IPS DF 6.9 (cell line): ENCODE results near the gene CENPM.
"Not testable (repeated sequence)": the region's sequence is repeated elsewhere in the genome, so short reads cannot be mapped to it uniquely, and the experiment has no call there.

ENCODE experiments used
- DNase-seq: peaks from one replicate; pipeline ENCODE4 v3.0.0-alpha.2; 2013; ENCODE audit warnings: low read depth, low spot score
- H3K27ac ChIP-seq: one replicate; pipeline ENCODE4 v1.5.1; 2013; ENCODE audit warnings: low read length, control low read depth
- H3K27me3 ChIP-seq: 2 replicates; pipeline ENCODE4 v1.6.1; 2013; ENCODE audit warnings: mild to moderate bottlenecking, low read length; ENCODE audit not compliant: control insufficient read depth, insufficient read depth
- H3K36me3 ChIP-seq: 2 replicates; pipeline ENCODE4 v1.6.1; 2013; ENCODE audit warnings: low read length; ENCODE audit not compliant: control insufficient read depth, insufficient read depth
- H3K4me1 ChIP-seq: 2 replicates; pipeline ENCODE4 v1.6.1; 2013; ENCODE audit warnings: low read length; ENCODE audit not compliant: control insufficient read depth, insufficient read depth
- H3K4me3 ChIP-seq: 2 replicates; pipeline ENCODE4 v1.5.1; 2013; ENCODE audit warnings: mild to moderate bottlenecking, low read length
- H3K9me3 ChIP-seq: 2 replicates; pipeline ENCODE4 v1.6.1; 2013; ENCODE audit warnings: low read length, inconsistent platforms; ENCODE audit not compliant: control insufficient read depth, insufficient read depth
- WGBS: extraction: QIAGEN DNeasy Blood & Tissue Kit; methylation state at CpG from one replicate; pipeline ENCODE4 v1.1.7; 2013; ENCODE audit warnings: mixed read lengths, missing lambda C conversion rate; ENCODE audit not compliant: insufficient read length, insufficient coverage; 5-methylcytosine and 5-hydroxymethylcytosine counted together

The CENPM gene

DNA sequence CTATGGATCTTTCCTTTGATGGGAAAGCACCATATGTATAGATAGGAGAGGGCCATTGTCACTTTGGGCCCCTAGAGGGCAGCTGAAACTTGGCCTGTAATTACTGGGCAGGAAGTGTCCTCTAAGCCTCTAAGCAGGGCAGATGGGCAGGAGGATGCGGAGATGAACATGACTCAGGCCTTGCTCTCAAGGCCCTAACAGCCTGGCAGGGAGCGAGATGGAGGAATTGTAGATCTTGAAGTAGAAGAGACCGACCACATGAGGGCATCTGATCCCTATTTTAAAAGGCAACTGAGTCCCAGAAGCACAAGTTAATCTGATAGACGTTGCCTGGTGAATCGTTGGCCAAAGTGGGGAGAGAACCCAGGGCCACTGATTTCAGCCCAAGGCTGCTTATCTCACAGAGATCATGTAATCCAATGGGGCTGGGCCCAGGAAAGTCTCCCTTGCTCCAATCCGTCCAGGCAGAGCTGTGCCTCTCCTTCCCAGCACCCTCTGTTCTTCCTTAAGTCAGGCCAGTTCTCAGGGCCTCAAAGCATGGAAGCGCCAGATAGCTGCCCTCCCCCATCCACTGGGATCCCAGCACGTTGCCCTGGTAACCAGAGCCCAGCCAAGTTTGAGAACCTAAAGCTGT is 19.8 kb upstream of the CENPM start:
- Histone ChIP-seq H3K4me3 (no peak overlapping the region), H3K27me3 (no peaks in the 10 kb centered on the region), H3K36me3 (no peaks in the 10 kb centered on the region), H3K4me1 (peaks cover 5% of the 10 kb centered on the region), H3K27ac (no peak overlapping the region), H3K9me3 (no peaks in the 10 kb centered on the region)
- WGBS: no CpG with 5 or more reads among the region's 8 CpGs
- no peak for DNase-seq

DNA sequence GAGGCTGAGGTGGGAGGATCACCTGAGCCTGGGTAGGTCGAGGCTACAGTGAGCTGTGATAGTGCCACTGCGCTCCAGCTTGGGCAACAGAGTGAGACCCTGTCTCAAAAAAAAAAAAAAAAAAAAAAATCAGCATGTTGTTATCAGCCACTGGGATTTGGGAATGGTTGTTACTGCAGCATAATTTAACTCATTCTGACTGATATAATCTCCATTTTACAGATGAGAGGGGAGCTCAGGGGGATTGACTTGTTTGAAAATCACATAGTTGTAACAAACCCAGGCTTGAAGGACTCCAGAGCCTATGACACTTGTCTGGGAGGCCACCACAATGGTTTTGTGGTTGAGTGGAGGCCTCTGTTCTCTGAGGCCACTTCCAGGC is 19.3 kb upstream of the CENPM start:
- Histone ChIP-seq H3K4me3 (no peak overlapping the region), H3K27ac (no peak overlapping the region), H3K36me3 (no peaks in the 10 kb centered on the region), H3K9me3 (no peaks in the 10 kb centered on the region), H3K4me1 (peaks cover 5% of the 10 kb centered on the region), H3K27me3 (no peaks in the 10 kb centered on the region)
- DNase-seq: no peak
- no CpG with 5 or more reads among the region's 2 CpGs for WGBS

- DNase-seq: no peak
- WGBS: no CpG with 5 or more reads among the region's 5 CpGs
- no peaks in the 10 kb centered on the region for H3K9me3 ChIP-seq
- no peaks in the 10 kb centered on the region for H3K36me3 ChIP-seq
- no peak overlapping the region for H3K4me3 ChIP-seq
- no peaks in the 10 kb centered on the region for H3K27me3 ChIP-seq
- no peak overlapping the region for H3K27ac ChIP-seq
- H3K4me1 ChIP-seq: peaks cover 2% of the 10 kb centered on the region; the same call in 1 of the 2 replicates
Measured at GRCh38 chr22:41964112-41964491, 17.1 kb upstream of the CENPM start.

DNA sequence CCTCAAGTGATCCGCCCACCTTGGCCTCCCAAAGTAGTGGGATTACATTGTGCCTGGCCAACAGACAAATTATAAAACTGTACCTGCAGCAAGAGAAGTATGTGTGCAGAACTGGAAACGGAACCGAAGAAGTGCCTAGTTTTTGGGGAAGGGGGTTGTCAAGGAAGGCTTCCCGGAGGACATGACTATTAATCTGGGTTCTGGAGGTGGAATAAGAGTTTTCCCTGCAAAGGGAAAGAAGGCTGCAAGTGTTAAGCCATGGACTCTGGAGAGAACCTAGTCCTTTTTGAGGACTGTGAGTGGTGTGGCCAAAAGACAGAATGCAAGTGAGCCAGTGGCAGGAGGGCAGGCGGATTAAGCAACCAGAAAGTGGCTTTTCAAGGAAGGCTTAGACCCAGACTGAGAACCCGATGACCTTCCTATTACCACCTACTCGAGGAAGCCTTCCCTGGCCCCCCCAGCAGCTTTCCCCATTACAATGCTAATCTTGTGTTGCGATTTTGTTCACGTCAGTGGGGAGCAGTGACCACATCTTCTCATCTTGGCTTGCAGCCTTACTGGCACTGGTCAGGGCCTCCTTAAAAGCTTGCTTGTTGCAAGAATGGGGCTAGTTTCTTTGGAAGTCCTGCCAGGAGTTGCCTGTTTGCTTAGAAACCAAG is 16.6 kb upstream of the CENPM start:
- H3K36me3 ChIP-seq: no peaks in the 10 kb centered on the region
- no peak overlapping the region for H3K27ac ChIP-seq
- H3K4me3 ChIP-seq: no peak overlapping the region
- no peak for DNase-seq
- no peaks in the 10 kb centered on the region for H3K9me3 ChIP-seq
- H3K27me3 ChIP-seq: no peaks in the 10 kb centered on the region
- H3K4me1 ChIP-seq: peaks cover 2% of the 10 kb centered on the region; the same call in 1 of the 2 replicates
- no CpG with 5 or more reads among the region's 9 CpGs for whole genome bisulfite sequencing

DNA sequence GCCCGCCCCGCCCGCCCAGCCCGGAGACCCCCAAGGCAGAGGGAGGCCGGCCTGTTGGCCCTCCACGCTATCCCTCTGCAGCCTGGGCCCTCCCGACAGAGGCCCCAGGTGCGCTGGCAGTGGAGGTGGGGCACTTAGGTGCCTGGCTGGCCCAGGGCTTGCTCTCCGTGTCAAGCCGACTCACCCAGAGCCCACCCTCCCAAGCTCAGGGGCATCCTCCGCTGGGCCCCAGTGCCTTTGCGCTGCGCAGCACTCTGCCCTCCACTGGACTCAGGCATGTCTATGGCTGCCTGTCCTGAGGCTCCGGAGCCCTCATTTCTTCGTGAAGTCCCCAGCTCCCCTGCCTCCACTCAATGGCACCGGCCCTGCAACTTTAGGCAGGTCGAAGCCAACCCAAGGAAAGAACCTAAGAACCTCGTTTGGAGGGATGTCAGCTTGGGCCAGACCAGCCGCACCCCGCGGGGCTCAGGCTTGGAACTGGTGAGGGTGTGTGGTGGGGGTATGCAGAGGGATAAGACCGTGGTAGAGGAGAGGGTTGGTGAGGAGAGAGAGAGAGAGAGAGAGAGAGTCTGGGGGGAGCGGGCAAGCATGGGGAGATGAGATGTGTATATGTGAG is 11.1 kb upstream of the CENPM start:
- H3K36me3 ChIP-seq: no peaks in the 10 kb centered on the region
- peaks cover 4% of the 10 kb centered on the region; the same call in 1 of the 2 replicates for H3K4me1 ChIP-seq
- no peak for DNase-seq
- H3K27me3 ChIP-seq: no peaks in the 10 kb centered on the region
- peak overlapping the region; percentile 21; the same call in 1 of the 2 replicates for H3K4me3 ChIP-seq
- 100% methylated on average over 1 of the region's 23 CpGs for WGBS
- H3K27ac ChIP-seq: no peak overlapping the region
- no peaks in the 10 kb centered on the region for H3K9me3 ChIP-seq

- H3K4me1 ChIP-seq: peaks cover 5% of the 10 kb centered on the region
- H3K27me3 ChIP-seq: no peaks in the 10 kb centered on the region
- no peak overlapping the region for H3K4me3 ChIP-seq
- H3K27ac ChIP-seq: no peak overlapping the region
- no peaks in the 10 kb centered on the region for H3K36me3 ChIP-seq
- DNase-seq: no peak
- no peaks in the 10 kb centered on the region for H3K9me3 ChIP-seq
- WGBS: no CpG with 5 or more reads among the region's 2 CpGs
Measured at GRCh38 chr22:41952713-41953112, 5.8 kb upstream of the CENPM start.

GRCh38 chr22:41951898-41952474 is 5.0 kb upstream of the CENPM start, which contains the start of gene SMIM45:
Gene SMIM45, plus strand, starts transcription at chr22:41952150.
- no peak within 1 kb of the TSS for H3K27ac ChIP-seq
- H3K4me3 ChIP-seq: no peak within 1 kb of the TSS
- WGBS: no CpG with 5 or more reads among the region's 16 CpGs
- DNase-seq: no peak
- H3K27me3 ChIP-seq: no peaks in the 10 kb centered on the region
- no peaks in the 10 kb centered on the region for H3K9me3 ChIP-seq
- no peaks in the 10 kb centered on the region for H3K36me3 ChIP-seq
- peaks cover 5% of the 10 kb centered on the region for H3K4me1 ChIP-seq

DNA sequence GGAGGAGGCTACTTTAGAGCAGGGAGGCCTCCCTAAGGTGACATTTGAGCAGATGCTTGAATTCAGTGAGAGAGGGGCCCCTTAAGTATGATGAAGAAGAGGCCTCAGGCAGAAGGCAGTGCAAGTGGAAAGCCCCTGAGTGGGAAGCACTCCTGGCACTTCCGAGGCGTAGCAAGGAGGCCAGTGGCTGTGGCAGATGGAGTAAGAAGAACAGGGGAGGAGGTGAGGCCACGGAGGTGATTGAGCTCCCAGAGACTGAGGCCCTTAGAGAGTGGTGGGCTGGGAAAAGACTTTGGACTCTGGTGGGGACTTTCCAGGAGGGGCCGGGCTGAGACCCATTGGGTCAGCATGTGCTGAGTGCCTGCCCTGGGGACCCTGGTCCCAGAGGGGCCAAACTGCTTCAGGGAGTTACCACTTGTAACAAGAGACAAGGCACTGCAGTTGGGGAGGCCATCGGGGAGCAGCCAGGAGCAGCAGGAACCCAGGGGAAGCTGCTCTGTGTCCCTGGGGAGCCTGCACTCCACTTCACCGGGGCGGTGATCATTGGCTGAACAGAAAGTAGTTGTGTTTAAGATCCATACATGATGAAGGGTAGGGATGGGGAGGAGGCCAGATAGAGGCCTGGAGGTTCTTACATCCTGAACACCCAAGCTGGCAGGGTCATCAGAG is 2.5 kb upstream of the CENPM start:
- no peaks in the 10 kb centered on the region; the same call in 1 of the 2 replicates for H3K36me3 ChIP-seq
- peaks cover 10% of the 10 kb centered on the region for H3K4me1 ChIP-seq
- no peak for DNase-seq
- no peak overlapping the region for H3K27ac ChIP-seq
- WGBS: no CpG with 5 or more reads among the region's 7 CpGs
- H3K4me3 ChIP-seq: no peak overlapping the region
- no peaks in the 10 kb centered on the region for H3K9me3 ChIP-seq
- no peaks in the 10 kb centered on the region for H3K27me3 ChIP-seq

DNA sequence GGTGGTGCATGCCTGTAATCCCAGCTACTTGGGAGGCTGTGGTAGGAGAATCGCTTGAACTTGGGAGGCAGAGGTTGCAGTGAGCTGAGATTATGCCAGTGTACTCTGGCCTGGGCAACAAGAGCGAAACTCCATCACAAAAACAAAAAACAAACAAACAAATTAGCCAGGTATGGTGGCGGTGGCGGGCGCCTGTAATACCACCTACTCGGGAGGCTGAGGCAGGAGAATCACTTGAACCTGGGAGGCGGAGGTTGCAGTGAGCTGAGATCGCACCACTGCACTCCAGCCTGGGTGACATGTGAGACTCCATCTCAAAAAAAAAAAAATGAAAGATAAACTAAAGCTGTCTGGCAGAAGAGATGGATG is 2.0 kb upstream of the CENPM start:
- not testable (repeated sequence) for H3K36me3 ChIP-seq, DNase-seq, H3K4me3 ChIP-seq, H3K9me3 ChIP-seq, H3K27ac ChIP-seq, H3K27me3 ChIP-seq
- no CpG with 5 or more reads among the region's 8 CpGs for WGBS
- H3K4me1 ChIP-seq: peaks cover 10% of the 10 kb centered on the region

DNA sequence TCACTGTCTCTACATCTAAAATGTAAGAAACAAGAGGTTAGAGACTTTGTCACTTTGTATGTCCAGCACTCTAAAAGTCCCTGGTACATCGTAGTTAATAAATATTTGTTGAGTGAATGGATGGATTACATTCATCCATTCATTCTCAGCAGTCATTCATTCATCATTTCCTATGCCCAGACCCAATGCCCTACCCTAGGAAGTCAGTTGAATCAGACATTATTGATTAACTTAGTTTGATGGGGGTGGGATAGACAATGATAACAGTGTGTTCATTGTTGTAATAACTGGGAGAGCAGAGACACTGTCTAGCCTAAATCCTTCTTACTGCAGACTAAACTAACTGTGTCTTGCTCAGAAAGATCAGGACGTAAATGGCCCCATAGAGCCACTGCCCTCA is 1.2 kb upstream of the CENPM start:
- Histone ChIP-seq H3K27ac (no peak overlapping the region), H3K36me3 (peaks cover 8% of the 10 kb centered on the region; the same call in 1 of the 2 replicates), H3K9me3 (no peaks in the 10 kb centered on the region), H3K27me3 (no peaks in the 10 kb centered on the region), H3K4me1 (peaks cover 10% of the 10 kb centered on the region), H3K4me3 (no peak overlapping the region)
- no peak for DNase-seq
- no CpG with 5 or more reads among the region's 2 CpGs for WGBS
